ENCODE measurements around the gene TET2. TPM values are rescaled to one million over a fixed set of nuclear protein-coding genes. Genes with fewer than 3 reads are reported as not detected.

TET2 gene
- total and polyA plus RNA-seq, 11 donors = 2.9 to 25.6 (median 13.7) TPM

- Histone ChIP-seq H3K9me3 (peaks cover 0 to 1% (median 0%) of the 10 kb centered on the region in 12 donors), H3K4me1 (peaks cover 0 to 6% (median 0%) of the 10 kb centered on the region in 12 donors), H3K27ac (no peak overlapping the region), H3K4me3 (no peak overlapping the region), H3K36me3 (peaks cover 0 to 18% (median 7%) of the 10 kb centered on the region in 9 donors), H3K27me3 (no peaks in the 10 kb centered on the region)
- 66 to 75% (median 72%) methylated on average over 5 of the region's 5 CpGs for WGBS, 4 donors
- intact Hi-C loops (cut with DNase I) = no loop called here
- DNase-seq (no peak), ATAC-seq (no peak)
- TF ChIP-seq CTCF (IDR thresholded peaks at IDR 0.05) = no peak
- no peak for TF ChIP-seq POLR2A (IDR thresholded peaks at IDR 0.05)
These were observed 134.4 kb downstream of the TET2 start for GRCh38 chr4:105281124-105281415.

- no peak overlapping the region for H3K4me3 ChIP-seq
- intact Hi-C loops (cut with DNase I) = no loop called here
- DNase-seq (no peak), ATAC-seq (no peak)
- H3K4me1 ChIP-seq = peaks cover 0 to 6% (median 0%) of the 10 kb centered on the region in 12 donors
- peaks cover 0 to 4% (median 0%) of the 10 kb centered on the region in 9 donors for H3K36me3 ChIP-seq
- peaks cover 0 to 16% (median 0%) of the 10 kb centered on the region in 12 donors for H3K9me3 ChIP-seq
- no peaks in the 10 kb centered on the region for H3K27me3 ChIP-seq
- no peak for TF ChIP-seq CTCF (IDR thresholded peaks at IDR 0.05)
- TF ChIP-seq POLR2A (IDR thresholded peaks at IDR 0.05) = no peak
- H3K27ac ChIP-seq = no peak overlapping the region
- WGBS, 4 donors = 84 to 90% (median 88%) methylated on average over 3 of the region's 3 CpGs
These were observed 135.8 kb downstream of the TET2 start for GRCh38 chr4:105282489-105282888.

- no peaks in the 10 kb centered on the region for H3K27me3 ChIP-seq
- 95 to 98% (median 96%) methylated on average over 1 of the region's 1 CpG for WGBS, 4 donors
- H3K27ac ChIP-seq = no peak overlapping the region
- intact Hi-C loops (cut with DNase I) = no loop called here
- peaks cover 0 to 6% (median 0%) of the 10 kb centered on the region in 12 donors for H3K4me1 ChIP-seq
- TF ChIP-seq CTCF (IDR thresholded peaks at IDR 0.05) = no peak
- TF ChIP-seq POLR2A (IDR thresholded peaks at IDR 0.05) = no peak
- DNase-seq (no peak), ATAC-seq (no peak)
- H3K36me3 ChIP-seq = no peaks in the 10 kb centered on the region
- no peak overlapping the region for H3K4me3 ChIP-seq
- H3K9me3 ChIP-seq = peaks cover 0 to 26% (median 9%) of the 10 kb centered on the region in 12 donors
These were observed 136.8 kb downstream of the TET2 start for GRCh38 chr4:105283501-105283900.

- Histone ChIP-seq H3K27ac (no peak overlapping the region), H3K27me3 (no peaks in the 10 kb centered on the region), H3K4me3 (no peak overlapping the region), H3K9me3 (peaks cover 0 to 31% (median 12%) of the 10 kb centered on the region in 12 donors), H3K4me1 (peaks cover 0 to 4% (median 0%) of the 10 kb centered on the region in 12 donors), H3K36me3 (no peaks in the 10 kb centered on the region)
- WGBS, 4 donors = 95 to 100% (median 97%) methylated on average over 2 of the region's 2 CpGs
- TF ChIP-seq POLR2A (IDR thresholded peaks at IDR 0.05) (no peak), CTCF (IDR thresholded peaks at IDR 0.05) (no peak)
- DNase-seq (no peak), ATAC-seq (no peak)
- intact Hi-C loops (cut with DNase I) = no loop called here
These were observed 141.4 kb downstream of the TET2 start for GRCh38 chr4:105288121-105288520.
